HepG2 (cell line): ENCODE measurements around the gene RAB11FIP5. TPM values are rescaled to one million over a fixed set of nuclear protein-coding genes. Genes with fewer than 3 reads are reported as not detected.
A peak's percentile ranks its signal among the peaks of the same experiment; 100 is the strongest.

ENCODE experiments used
- AHDC1 ChIP-seq: sonication (generic); formaldehyde crosslinking; IDR thresholded peaks from 2 replicates; pipeline ENCODE4 v1.5.1; 2020; ENCODE audit warnings: mild to moderate bottlenecking, missing genetic modification reagents, borderline replicate concordance
- ATF2 ChIP-seq: sonication (generic); formaldehyde crosslinking; IDR thresholded peaks from 2 replicates; pipeline ENCODE4 v1.4.0; 2020; ENCODE audit warnings: missing genetic modification reagents
- ATM ChIP-seq: fragments of 450-650 bp; IDR thresholded peaks from 2 replicates; pipeline ENCODE4 v1.7.1; 2017; ENCODE audit warnings: mild to moderate bottlenecking, borderline replicate concordance
- CREM ChIP-seq, 2 experiments: sonication (generic) in 1 of 2; formaldehyde crosslinking in 1 of 2; IDR thresholded peaks; 2 replicates each; pipeline versions ENCODE4 v1.4.0 to v1.6.1; 2016 to 2020; ENCODE audit warnings: antibody characterized with exemption in 1 of 2, mild to moderate bottlenecking in 1 of 2, missing genetic modification reagents in 1 of 2
- DMAP1 ChIP-seq: IDR thresholded peaks from 2 replicates; pipeline ENCODE4 v1.6.1; 2016
- DNMT3B ChIP-seq: conservative IDR thresholded peaks from 2 replicates; pipeline ENCODE4 v1.6.1; 2016; ENCODE audit warnings: missing biosample characterization, control low read depth
- ETS1 ChIP-seq: sonication (generic); formaldehyde crosslinking; IDR thresholded peaks from 2 replicates; pipeline ENCODE4 v1.4.0; 2020; ENCODE audit warnings: missing genetic modification reagents
- GFI1 ChIP-seq: sonication (generic); formaldehyde crosslinking; IDR thresholded peaks from 2 replicates; pipeline ENCODE4 v1.5.0; 2020; ENCODE audit warnings: missing genetic modification reagents, mild to moderate bottlenecking, borderline replicate concordance
- NFIB ChIP-seq: sonication (generic); formaldehyde crosslinking; IDR thresholded peaks from 2 replicates; pipeline ENCODE4 v1.9.0; 2021; ENCODE audit warnings: missing genetic modification reagents, mild to moderate bottlenecking, borderline replicate concordance
- SOX5 ChIP-seq: IDR thresholded peaks from 2 replicates; pipeline ENCODE4 v1.6.1; 2016; ENCODE audit warnings: borderline replicate concordance
- ZNF138 ChIP-seq: sonication (generic); formaldehyde crosslinking; IDR thresholded peaks from 2 replicates; pipeline ENCODE4 v1.5.0; 2020; ENCODE audit warnings: mild to moderate bottlenecking, low read depth, missing genetic modification reagents
- ZNF232 ChIP-seq: sonication (generic); formaldehyde crosslinking; IDR thresholded peaks from 2 replicates; pipeline ENCODE4 v1.4.0; 2020; ENCODE audit warnings: missing genetic modification reagents, borderline replicate concordance
- ZNF3 ChIP-seq: IDR thresholded peaks from 2 replicates; pipeline ENCODE4 v1.7.0; 2017; ENCODE audit warnings: inconsistent platforms
- ZNF558 ChIP-seq: sonication (generic); formaldehyde crosslinking; IDR thresholded peaks from 2 replicates; pipeline ENCODE4 v1.9.0; 2022; ENCODE audit warnings: mild to moderate bottlenecking, missing genetic modification reagents, borderline replicate concordance
- ZSCAN22 ChIP-seq: sonication (generic); formaldehyde crosslinking; IDR thresholded peaks from 2 replicates; pipeline ENCODE4 v1.4.0; 2020; ENCODE audit warnings: mild to moderate bottlenecking, missing genetic modification reagents
- polyA plus RNA-seq, 8 experiments: library from polyadenylated mRNA; depleted of rRNA in 3 of 8; stranded (reverse) in 7 of 8; unstranded in 1 of 8; fragments of >200 nt; fragmentation: Illumina TruSeq in 4 of 8; extraction: Trizol in 4 of 8; gene quantifications; 2 replicates each; pipeline versions ENCODE4 v1.2.1 to v1.2.3, GENCODE V29; 2011 to 2016; ENCODE audit warnings: low read depth in 4 of 8, missing spikeins in 1 of 8, mixed read lengths in 1 of 8; ENCODE audit not compliant: insufficient read depth in 1 of 8
- total RNA-seq, 5 experiments: library from RNA; depleted of rRNA; stranded (reverse); fragments of >200 nt; fragmentation: Illumina TruSeq; extraction: Trizol; gene quantifications; 2 replicates each; pipeline ENCODE4 v1.2.3, GENCODE V29; 2016; ENCODE audit warnings: low read depth in 1 of 5
- TF ChIP-seq, protein P1 (sequence below): sonication (generic); formaldehyde crosslinking; IDR thresholded peaks from 2 replicates; pipeline ENCODE4 v1.5.0; 2020; ENCODE audit warnings: mild to moderate bottlenecking, missing genetic modification reagents, moderate library complexity
- TF ChIP-seq, protein P2 (sequence below): sonication (generic); formaldehyde crosslinking; IDR thresholded peaks from 2 replicates; pipeline ENCODE4 v1.5.0; 2020; ENCODE audit warnings: missing genetic modification reagents, mild to moderate bottlenecking, borderline replicate concordance

The RAB11FIP5 gene
- total and polyA plus RNA-seq, 2 of the 13 experiments (the other 11 are each of a cell fraction or from before 2014, with no cell fraction given) = 9.4 to 22.9 TPM

DNA sequence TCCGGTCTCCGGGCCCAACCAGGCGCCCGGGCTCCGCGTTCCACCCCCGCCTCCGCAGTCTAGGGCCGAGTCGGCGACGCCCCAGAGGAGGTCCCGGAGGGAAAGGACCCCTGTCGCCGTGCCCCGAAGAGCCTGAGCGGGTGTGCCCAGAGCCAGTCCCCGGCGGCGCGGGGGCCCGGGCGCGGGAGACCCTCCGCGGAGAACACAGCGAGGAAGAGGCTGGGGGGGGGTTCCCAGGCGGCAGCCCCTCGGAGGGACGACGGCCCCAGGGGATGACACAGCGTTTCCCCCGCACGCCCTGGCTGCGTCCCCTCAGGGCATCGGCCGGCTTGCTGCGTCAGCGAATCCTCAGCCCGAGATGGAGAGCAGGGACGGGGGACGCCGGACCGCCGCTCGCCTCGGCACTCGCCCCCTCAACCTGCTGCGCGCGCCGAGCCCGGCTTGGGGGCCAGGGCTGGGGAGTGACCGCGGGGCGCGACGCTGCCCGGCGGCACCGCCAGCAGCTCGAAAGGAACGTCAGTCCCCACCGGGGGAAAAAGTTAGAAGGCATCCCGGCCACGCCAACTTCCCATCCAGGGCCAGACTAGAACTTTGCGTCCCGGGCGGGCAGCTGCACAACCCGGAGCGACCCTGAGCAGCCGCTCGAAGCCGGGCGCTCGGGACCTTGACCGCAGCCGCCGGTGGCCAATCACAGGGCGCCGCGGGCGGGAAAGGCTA lies 41.9 kb downstream of the RAB11FIP5 start (continued):
- TF ChIP-seq SOX5 (CRISPR knock-in tag) = no peak
- TF ChIP-seq ZSCAN22 = peak; percentile 62; the same call in 1 of the 2 replicates
- 0 out of 2 replicates have a peak, but pooled peaks have one; percentile 1 for TF ChIP-seq ATF2 (CRISPR knock-in tag)
- TF ChIP-seq ZNF232 = peak; percentile 66; the same call in 1 of the 2 replicates
- TF ChIP-seq CREM (IDR thresholded peaks at IDR 0.05) = no peak
- TF ChIP-seq CREM (CRISPR knock-in tag; IDR thresholded peaks at IDR 0.05) = no peak
- peak; percentile 67 for TF ChIP-seq AHDC1 (CRISPR knock-in tag)
- peak; percentile 81; the same call in 1 of the 2 replicates for TF ChIP-seq ZNF138
- TF ChIP-seq NFIB (CRISPR knock-in tag) = no peak
- no peak for TF ChIP-seq DMAP1 (CRISPR knock-in tag)
- no peak; the same call in 1 of the 2 replicates for TF ChIP-seq ZNF558
- TF ChIP-seq, protein P1, sequence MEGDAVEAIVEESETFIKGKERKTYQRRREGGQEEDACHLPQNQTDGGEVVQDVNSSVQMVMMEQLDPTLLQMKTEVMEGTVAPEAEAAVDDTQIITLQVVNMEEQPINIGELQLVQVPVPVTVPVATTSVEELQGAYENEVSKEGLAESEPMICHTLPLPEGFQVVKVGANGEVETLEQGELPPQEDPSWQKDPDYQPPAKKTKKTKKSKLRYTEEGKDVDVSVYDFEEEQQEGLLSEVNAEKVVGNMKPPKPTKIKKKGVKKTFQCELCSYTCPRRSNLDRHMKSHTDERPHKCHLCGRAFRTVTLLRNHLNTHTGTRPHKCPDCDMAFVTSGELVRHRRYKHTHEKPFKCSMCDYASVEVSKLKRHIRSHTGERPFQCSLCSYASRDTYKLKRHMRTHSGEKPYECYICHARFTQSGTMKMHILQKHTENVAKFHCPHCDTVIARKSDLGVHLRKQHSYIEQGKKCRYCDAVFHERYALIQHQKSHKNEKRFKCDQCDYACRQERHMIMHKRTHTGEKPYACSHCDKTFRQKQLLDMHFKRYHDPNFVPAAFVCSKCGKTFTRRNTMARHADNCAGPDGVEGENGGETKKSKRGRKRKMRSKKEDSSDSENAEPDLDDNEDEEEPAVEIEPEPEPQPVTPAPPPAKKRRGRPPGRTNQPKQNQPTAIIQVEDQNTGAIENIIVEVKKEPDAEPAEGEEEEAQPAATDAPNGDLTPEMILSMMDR (CRISPR knock-in tag) = no peak; the same call in 1 of the 2 replicates
- TF ChIP-seq ZNF3 (CRISPR knock-in tag) = no peak
- 0 out of 2 replicates have a peak, but pooled peaks have one; percentile 49 for TF ChIP-seq GFI1 (CRISPR knock-in tag)
- no peak for TF ChIP-seq ATM
- TF ChIP-seq, protein P2, sequence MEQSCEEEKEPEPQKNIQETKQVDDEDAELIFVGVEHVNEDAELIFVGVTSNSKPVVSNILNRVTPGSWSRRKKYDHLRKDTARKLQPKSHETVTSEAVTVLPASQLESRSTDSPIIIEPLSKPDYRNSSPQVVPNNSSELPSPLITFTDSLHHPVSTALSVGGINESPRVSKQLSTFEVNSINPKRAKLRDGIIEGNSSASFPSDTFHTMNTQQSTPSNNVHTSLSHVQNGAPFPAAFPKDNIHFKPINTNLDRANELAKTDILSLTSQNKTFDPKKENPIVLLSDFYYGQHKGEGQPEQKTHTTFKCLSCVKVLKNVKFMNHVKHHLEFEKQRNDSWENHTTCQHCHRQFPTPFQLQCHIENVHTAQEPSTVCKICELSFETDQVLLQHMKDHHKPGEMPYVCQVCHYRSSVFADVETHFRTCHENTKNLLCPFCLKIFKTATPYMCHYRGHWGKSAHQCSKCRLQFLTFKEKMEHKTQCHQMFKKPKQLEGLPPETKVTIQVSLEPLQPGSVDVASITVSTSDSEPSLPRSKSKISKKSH (CRISPR knock-in tag) = no peak
- no peak for TF ChIP-seq DNMT3B (CRISPR knock-in tag)
- TF ChIP-seq ETS1 = peak; percentile 74; the same call in 1 of the 2 replicates
